H4 (cell line): ENCODE data around the gene RABGEF1. TPM values are rescaled to one million over a fixed set of nuclear protein-coding genes. Genes with fewer than 3 reads are reported as not detected.
A peak's percentile ranks its signal among the peaks of the same experiment; 100 is the strongest.
"Not testable (repeated sequence)": the region's sequence is repeated elsewhere in the genome, so short reads cannot be mapped to it uniquely, and the experiment has no call there.

ENCODE experiments used
- DNase-seq: peaks from one replicate; pipeline ENCODE4 v3.0.0-alpha.2; 2015; ENCODE audit warnings: low spot score
- total RNA-seq: library from RNA; depleted of rRNA; stranded (reverse); fragments of >200 nt; shearing (Covaris generic); gene quantifications from 2 replicates; pipeline ENCODE4 v1.2.3, GENCODE V29; 2014

Gene RABGEF1
- total RNA-seq, 1 experiment from 2014 or later = 34.0 TPM

- not testable (repeated sequence) for DNase-seq
Observed at GRCh38 chr7:66815186-66815875, 74.8 kb downstream of the RABGEF1 start.

GRCh38 chr7:66815951-66816350 lies 75.4 kb downstream of the RABGEF1 start:
- no peak for DNase-seq

GRCh38 chr7:66816658-66817057 lies 76.1 kb downstream of the RABGEF1 start:
- DNase-seq = not testable (repeated sequence)

GRCh38 chr7:66817208-66817795 lies 76.8 kb downstream of the RABGEF1 start:
- DNase-seq = not testable (repeated sequence)

- not testable (repeated sequence) for DNase-seq
Observed at GRCh38 chr7:66817956-66818355, 77.4 kb downstream of the RABGEF1 start.

- DNase-seq = no peak
Observed at GRCh38 chr7:66824041-66824440, 83.5 kb downstream of the RABGEF1 start.

- not testable (repeated sequence) for DNase-seq
Observed at GRCh38 chr7:66825538-66825937, 85.0 kb downstream of the RABGEF1 start.

GRCh38 chr7:66826649-66827048 lies 86.1 kb downstream of the RABGEF1 start:
- no peak for DNase-seq

GRCh38 chr7:66830976-66831375 lies 90.4 kb downstream of the RABGEF1 start:
- not testable (repeated sequence) for DNase-seq

GRCh38 chr7:66832531-66833351 lies 92.2 kb downstream of the RABGEF1 start:
- DNase-seq = no peak

- peak; percentile 38 for DNase-seq
Observed at GRCh38 chr7:66837007-66837406, 96.5 kb downstream of the RABGEF1 start.

GRCh38 chr7:66837661-66838060 lies 97.1 kb downstream of the RABGEF1 start:
- DNase-seq = no peak

GRCh38 chr7:66839814-66840213 lies 99.3 kb downstream of the RABGEF1 start:
- DNase-seq = no peak

- no peak for DNase-seq
Observed at GRCh38 chr7:66840316-66840715, 99.8 kb downstream of the RABGEF1 start.

- no peak for DNase-seq
Observed at GRCh38 chr7:66841898-66842297, 101.4 kb downstream of the RABGEF1 start.

- not testable (repeated sequence) for DNase-seq
Observed at GRCh38 chr7:66843492-66843891, 103.0 kb downstream of the RABGEF1 start.

GRCh38 chr7:66844552-66845378 lies 104.2 kb downstream of the RABGEF1 start:
- peak; percentile 99 for DNase-seq

- DNase-seq = no peak
Observed at GRCh38 chr7:66845379-66846095, 105.0 kb downstream of the RABGEF1 start.

GRCh38 chr7:66846096-66846445 lies 105.5 kb downstream of the RABGEF1 start:
- not testable (repeated sequence) for DNase-seq

GRCh38 chr7:66847523-66847855 lies 107.0 kb downstream of the RABGEF1 start:
- not testable (repeated sequence) for DNase-seq
